ENCODE measurements around the gene CCNG2. TPM values are rescaled to one million over a fixed set of nuclear protein-coding genes. Genes with fewer than 3 reads are reported as not detected.

Gene CCNG2
- total RNA-seq, 1 experiment from 2014 or later = 34.1 TPM

- DNase-seq (ENCODE audit: low read depth, low spot score) (no peak), ATAC-seq (no peak)
- no peak for TF ChIP-seq SP1 (IDR thresholded peaks at IDR 0.05; ENCODE audit: low read depth)
- Histone ChIP-seq H3K9me3 (ENCODE audit: control insufficient read depth in 1 of 2, insufficient read depth in 1 of 2, low read depth in 1 of 2, low read length in 2 of 2) (no peaks in the 10 kb centered on the region), H3K27me3 (ENCODE audit: insufficient read depth, low read length) (no peaks in the 10 kb centered on the region), H4K20me1 (ENCODE audit: insufficient read depth) (no peaks in the 10 kb centered on the region), H2AFZ (ENCODE audit: low read depth, low read length, poor library complexity, severe bottlenecking) (no peak overlapping the region), H3K9ac (ENCODE audit: low read length) (no peak overlapping the region), H3K9me2 (ENCODE audit: insufficient read depth) (no peaks in the 10 kb centered on the region), H3K4me3 (replicated peaks in 1 of 2; ENCODE audit: low read depth in 1 of 2, low read length in 2 of 2) (no peak overlapping the region), H3K4me1 (ENCODE audit: control insufficient read depth in 1 of 2, insufficient read depth in 2 of 2, low read length in 2 of 2) (peaks cover 11 to 16% of the 10 kb centered on the region in 2 experiments; a peak in 3 of 4 replicates), H3K79me2 (ENCODE audit: insufficient read depth, low read length) (no peaks in the 10 kb centered on the region), H3K4me2 (ENCODE audit: low read length) (no peak overlapping the region), H3K27ac (ENCODE audit: low read depth, low read length) (no peak overlapping the region), H3K36me3 (ENCODE audit: control insufficient read depth in 1 of 2, insufficient read depth in 2 of 2, low read length in 2 of 2) (no peaks in the 10 kb centered on the region)
- BruUV-seq (replicated peaks) = no TSS peak
- ChIA-PET CTCF (no interaction called here), RAD21 (ENCODE audit: low non-redundant PET in 1 of 2, low total read pairs in 2 of 2, uncharacterized antibody in 2 of 2, unreplicated experiment in 2 of 2) (no interaction called here), POLR2A (interaction anchor here (1.6 kb wide), 1 partner anchor 12 kb away, joined by 3 read pairs; no protein-coding TSS in a partner anchor)
- intact Hi-C loops (cut with micrococcal nuclease) = no loop called here
Observed at GRCh38 chr4:77154065-77154464, 2.9 kb upstream of the CCNG2 start.

GRCh38 chr4:77154761-77155499 is 2.1 kb upstream of the CCNG2 start:
- ChIA-PET RAD21 (ENCODE audit: low non-redundant PET in 1 of 2, low total read pairs in 2 of 2, uncharacterized antibody in 2 of 2, unreplicated experiment in 2 of 2) (no interaction called here), POLR2A (interaction anchor here (0.6 to 1.6 kb wide), 2 partner anchors 11 to 178 kb away, joined by 3 read pairs; no protein-coding TSS in a partner anchor), CTCF (interaction anchor here (0.7 to 1.1 kb wide), 2 partner anchors 49 to 103 kb away, joined by 3 to 4 read pairs; no protein-coding TSS in a partner anchor)
- no peaks in the 10 kb centered on the region for H3K9me3 ChIP-seq (ENCODE audit: control insufficient read depth in 1 of 2, insufficient read depth in 1 of 2, low read depth in 1 of 2, low read length in 2 of 2)
- no peak overlapping the region for H3K9ac ChIP-seq (ENCODE audit: low read length)
- H3K4me1 ChIP-seq (ENCODE audit: control insufficient read depth in 1 of 2, insufficient read depth in 2 of 2, low read length in 2 of 2) = peaks cover 11 to 16% of the 10 kb centered on the region in 2 experiments; a peak in 3 of 4 replicates
- H3K9me2 ChIP-seq (ENCODE audit: insufficient read depth) = no peaks in the 10 kb centered on the region
- peaks cover 0 to 3% of the 10 kb centered on the region in 2 experiments; a peak in 1 of 4 replicates for H3K36me3 ChIP-seq (ENCODE audit: control insufficient read depth in 1 of 2, insufficient read depth in 2 of 2, low read length in 2 of 2)
- no peak overlapping the region for H3K27ac ChIP-seq (ENCODE audit: low read depth, low read length)
- intact Hi-C loops (cut with micrococcal nuclease) = no loop called here
- no peaks in the 10 kb centered on the region for H3K27me3 ChIP-seq (ENCODE audit: insufficient read depth, low read length)
- BruUV-seq (replicated peaks) = no TSS peak
- H3K79me2 ChIP-seq (ENCODE audit: insufficient read depth, low read length) = no peaks in the 10 kb centered on the region
- H4K20me1 ChIP-seq (ENCODE audit: insufficient read depth) = no peaks in the 10 kb centered on the region
- H3K4me3 ChIP-seq (replicated peaks in 1 of 2; ENCODE audit: low read depth in 1 of 2, low read length in 2 of 2) = no peak overlapping the region
- no peak for ATAC-seq
- H3K4me2 ChIP-seq (ENCODE audit: low read length) = no peak overlapping the region
- peak overlapping the region; percentile 70 for H2AFZ ChIP-seq (ENCODE audit: low read depth, low read length, poor library complexity, severe bottlenecking)
- TF ChIP-seq SRF (IDR thresholded peaks at IDR 0.05; ENCODE audit: low read depth) (no peak), EZH2phosphoT487 (IDR thresholded peaks at IDR 0.05; ENCODE audit: borderline replicate concordance) (no peak), POLR2A (IDR thresholded peaks at IDR 0.05; ENCODE audit: borderline replicate concordance, extremely low read depth, insufficient read depth, insufficient read length) (no peak), SP1 (IDR thresholded peaks at IDR 0.05; ENCODE audit: low read depth) (no peak), TCF7L2 (IDR thresholded peaks at IDR 0.05; ENCODE audit: borderline replicate concordance, extremely low read depth, insufficient read depth, insufficient read length) (no peak), EGR1 (IDR thresholded peaks at IDR 0.05; ENCODE audit: low read depth) (no peak), SIN3A (IDR thresholded peaks at IDR 0.05; ENCODE audit: low read depth) (no peak), RAD21 (IDR thresholded peaks at IDR 0.05; ENCODE audit: low read depth) (no peak), REST (IDR thresholded peaks at IDR 0.05; ENCODE audit: low read depth) (no peak), YY1 (IDR thresholded peaks at IDR 0.05; ENCODE audit: extremely low read depth, insufficient replicate concordance, low read depth, low read length) (no peak), ZFX (IDR thresholded peaks at IDR 0.05) (no peak), MAX (IDR thresholded peaks at IDR 0.05) (no peak), CTCF (IDR thresholded peaks at IDR 0.05 in 2 of 3, conservative IDR thresholded peaks at IDR 0.05 in 1 of 3; ENCODE audit: borderline replicate concordance in 1 of 3, insufficient read depth in 1 of 3, low read depth in 2 of 3, low read length in 2 of 3) (no peak), CEBPB (IDR thresholded peaks at IDR 0.05; ENCODE audit: low read depth) (no peak), CBX3 (IDR thresholded peaks at IDR 0.05; ENCODE audit: low read depth) (no peak)
- no peak for DNase-seq (ENCODE audit: low read depth, low spot score)
